ENCODE results near the gene VWA3B. TPM values are rescaled to one million over a fixed set of nuclear protein-coding genes. Genes with fewer than 3 reads are reported as not detected.

Gene VWA3B
- total and polyA plus RNA-seq, 4 donors = 3.5 to 29.2 (median 11.2) TPM

GRCh38 chr2:98158305-98158704 is 71.3 kb downstream of the VWA3B start:
- 75 to 83% methylated on average over 8 of the region's 8 CpGs for WGBS, 2 donors
- TF ChIP-seq CTCF (IDR thresholded peaks at IDR 0.05; ENCODE audit: control extremely low read depth, extremely low read depth) = no peak
- peak overlapping the region in 1 of 2 donors; percentile 96 for H3K27ac ChIP-seq (ENCODE audit: low read depth in 1 of 2, low read length in 1 of 2)
- H3K36me3 ChIP-seq (ENCODE audit: control insufficient read depth in 4 of 4, insufficient read depth in 4 of 4, low read length in 4 of 4) = no peaks in the 10 kb centered on the region
- DNase-seq (peak in 1 of 3 donors; percentile 26), ATAC-seq (ENCODE audit: insufficient read depth, low FRiP score) (no peak)
- no peaks in the 10 kb centered on the region for H3K27me3 ChIP-seq (ENCODE audit: control insufficient read depth in 3 of 3, insufficient read depth in 3 of 3, low read length in 2 of 3)
- peaks cover 4 to 25% (median 10%) of the 10 kb centered on the region in 5 donors for H3K4me1 ChIP-seq (ENCODE audit: control insufficient read depth in 5 of 5, insufficient read depth in 5 of 5, low read length in 5 of 5)
- no peak overlapping the region for H3K4me3 ChIP-seq
- H3K9me3 ChIP-seq (ENCODE audit: control insufficient read depth in 4 of 4, insufficient read depth in 3 of 4, low read length in 3 of 4) = no peaks in the 10 kb centered on the region
- H3K9ac ChIP-seq (ENCODE audit: insufficient read depth in 1 of 2, low read length in 2 of 2) = no peak overlapping the region

GRCh38 chr2:98160554-98160953 is 73.6 kb downstream of the VWA3B start:
- H3K9me3 ChIP-seq (ENCODE audit: control insufficient read depth in 4 of 4, insufficient read depth in 3 of 4, low read length in 3 of 4) = peaks cover 0 to 2% (median 0%) of the 10 kb centered on the region in 4 donors
- H3K27ac ChIP-seq (ENCODE audit: low read depth in 1 of 2, low read length in 1 of 2) = peak overlapping the region in 1 of 2 donors; percentile 96
- H3K4me1 ChIP-seq (ENCODE audit: control insufficient read depth in 5 of 5, insufficient read depth in 5 of 5, low read length in 5 of 5) = peaks cover 4 to 25% (median 10%) of the 10 kb centered on the region in 5 donors
- H3K9ac ChIP-seq (ENCODE audit: insufficient read depth in 1 of 2, low read length in 2 of 2) = no peak overlapping the region
- 78 to 90% methylated on average over 4 of the region's 4 CpGs for WGBS, 2 donors
- H3K36me3 ChIP-seq (ENCODE audit: control insufficient read depth in 4 of 4, insufficient read depth in 4 of 4, low read length in 4 of 4) = no peaks in the 10 kb centered on the region
- H3K27me3 ChIP-seq (ENCODE audit: control insufficient read depth in 3 of 3, insufficient read depth in 3 of 3, low read length in 2 of 3) = no peaks in the 10 kb centered on the region
- ATAC-seq (ENCODE audit: insufficient read depth, low FRiP score) (no peak), DNase-seq (peak in 2 of 3 donors; percentile 28 to 47)
- no peak overlapping the region for H3K4me3 ChIP-seq
- no peak for TF ChIP-seq CTCF (IDR thresholded peaks at IDR 0.05; ENCODE audit: control extremely low read depth, extremely low read depth)

GRCh38 chr2:98161186-98161585 is 74.2 kb downstream of the VWA3B start:
- DNase-seq = no peak

More at GRCh38 chr2:98161186-98161585, 74.2 kb downstream of the VWA3B start:
- no peak for TF ChIP-seq CTCF (IDR thresholded peaks at IDR 0.05; ENCODE audit: control extremely low read depth, extremely low read depth)
- WGBS, 2 donors = 58 to 78% methylated on average over 4 of the region's 4 CpGs
- Histone ChIP-seq H3K4me3 (no peak overlapping the region), H3K36me3 (ENCODE audit: control insufficient read depth in 4 of 4, insufficient read depth in 4 of 4, low read length in 4 of 4) (no peaks in the 10 kb centered on the region), H3K9ac (ENCODE audit: insufficient read depth in 1 of 2, low read length in 2 of 2) (no peak overlapping the region), H3K27ac (ENCODE audit: low read depth in 1 of 2, low read length in 1 of 2) (peak overlapping the region in 1 of 2 donors; percentile 96), H3K27me3 (ENCODE audit: control insufficient read depth in 3 of 3, insufficient read depth in 3 of 3, low read length in 2 of 3) (no peaks in the 10 kb centered on the region), H3K9me3 (ENCODE audit: control insufficient read depth in 4 of 4, insufficient read depth in 3 of 4, low read length in 3 of 4) (peaks cover 0 to 3% (median 0%) of the 10 kb centered on the region in 4 donors), H3K4me1 (ENCODE audit: control insufficient read depth in 5 of 5, insufficient read depth in 5 of 5, low read length in 5 of 5) (peaks cover 4 to 19% (median 10%) of the 10 kb centered on the region in 5 donors)
- ATAC-seq (ENCODE audit: insufficient read depth, low FRiP score) = no peak
